Measurements from ENCODE around the gene TMEM8B. TPM values are rescaled to one million over a fixed set of nuclear protein-coding genes. Genes with fewer than 3 reads are reported as not detected.
A peak's percentile ranks its signal among the peaks of the same experiment; 100 is the strongest.

The TMEM8B gene
- 1.1 TPM for total RNA-seq

DNA sequence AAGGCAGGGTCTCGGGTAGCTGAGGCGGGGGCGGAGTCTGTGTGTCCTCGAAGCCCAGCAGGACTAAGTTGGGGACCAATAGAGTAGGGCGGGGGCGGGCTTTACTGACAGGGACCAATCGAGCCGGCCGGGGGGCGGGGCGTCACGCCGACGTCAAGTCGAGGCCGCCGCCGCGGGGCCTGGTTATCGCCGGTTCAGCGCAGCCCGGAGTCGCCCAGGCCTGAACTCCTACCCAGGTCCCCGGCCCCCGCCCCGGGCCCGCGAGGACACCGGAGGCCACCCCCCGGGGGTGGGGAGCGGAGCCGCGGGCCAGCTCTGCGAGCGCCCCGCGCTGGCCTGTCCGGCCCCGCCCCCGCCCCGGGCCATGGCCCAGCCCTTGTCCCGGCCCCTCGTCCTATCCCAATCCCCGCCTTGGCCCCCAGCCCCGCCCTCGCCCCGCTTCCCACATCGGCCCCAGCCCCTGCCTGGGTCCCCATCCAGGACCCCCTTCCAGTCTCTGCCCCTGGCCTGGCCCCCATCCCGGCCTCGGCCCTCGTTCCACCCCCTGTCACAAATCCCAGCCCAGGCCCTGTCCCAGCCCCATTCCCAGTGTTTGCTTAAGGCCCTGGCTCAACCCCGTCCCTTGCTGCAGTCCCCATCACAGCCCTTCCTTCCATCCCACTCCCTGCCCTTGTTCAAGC is at the start of gene TMEM8B:
Gene TMEM8B (plus strand): TSS at position 145 of the 680 bp plus-strand sequence. CDS start 220 bp downstream, at position 365.
- peak; percentile 79 to 93 (median 90) for DNase-seq (ENCODE audit: low read depth in 2 of 3, low spot score in 2 of 3)

DNA sequence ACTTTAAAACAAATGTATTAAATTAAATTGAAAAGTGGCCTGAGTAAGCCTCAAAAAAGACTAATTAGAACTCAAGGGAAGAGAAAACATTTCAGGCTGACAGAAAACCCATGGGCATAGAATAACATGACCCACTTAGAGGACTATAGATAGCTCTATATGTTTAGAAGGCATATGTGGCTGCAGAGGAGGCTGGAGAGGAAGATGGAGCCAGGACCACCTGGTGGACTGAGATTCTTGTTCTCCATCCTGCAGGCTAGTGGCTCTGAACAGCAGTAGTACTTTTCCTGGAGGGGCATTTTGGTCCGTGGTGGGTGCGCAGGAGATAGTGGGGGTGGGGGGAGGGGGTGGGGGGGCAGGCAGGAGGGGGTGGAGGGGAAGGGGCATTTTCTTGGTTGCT is 48.0 kb upstream of the TMEM8B start:
- no peak for DNase-seq (ENCODE audit: low read depth in 2 of 3, low spot score in 2 of 3)

DNA sequence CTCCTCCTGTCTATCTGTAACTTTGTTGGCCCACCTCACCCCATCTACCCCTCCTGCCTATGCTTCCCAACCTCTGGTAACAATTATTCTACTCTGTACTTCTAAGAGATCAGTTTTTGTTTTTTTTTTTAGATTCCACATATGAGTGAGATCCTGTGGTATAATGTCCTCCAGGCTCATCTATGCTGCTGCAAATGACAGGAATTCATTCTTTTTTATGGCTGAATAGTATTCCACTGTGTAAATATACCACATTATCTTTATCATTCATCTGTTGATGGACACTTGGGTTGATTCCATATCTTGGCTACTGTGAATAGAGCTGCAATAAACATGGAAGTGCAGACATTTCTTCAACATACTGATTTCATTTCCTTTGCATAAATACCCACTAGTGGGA is 45.6 kb upstream of the TMEM8B start:
- DNase-seq (ENCODE audit: low read depth in 2 of 3, low spot score in 2 of 3) = no peak

DNA sequence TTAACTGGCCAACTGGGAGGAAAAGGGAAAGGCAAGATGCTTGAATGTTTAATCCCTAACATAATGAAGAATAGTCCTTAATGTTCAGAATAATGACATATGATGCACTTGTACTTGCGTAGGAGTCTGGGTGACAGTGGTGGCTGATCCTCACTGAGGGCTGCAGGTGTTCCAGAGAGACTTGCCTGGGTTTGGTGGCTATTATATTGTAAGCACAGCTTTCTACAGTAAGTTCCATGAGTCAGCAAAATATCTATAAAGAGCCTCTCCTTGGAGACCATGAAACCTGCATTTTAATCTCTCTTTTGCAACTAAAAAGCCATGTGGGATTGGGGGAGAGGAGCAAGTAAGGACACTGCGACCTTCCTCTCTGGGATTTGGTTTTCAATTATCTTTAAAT is 39.5 kb upstream of the TMEM8B start:
- no peak for DNase-seq (ENCODE audit: low read depth in 2 of 3, low spot score in 2 of 3)

GRCh38 chr9:35790025-35790384 is 39.0 kb upstream of the TMEM8B start:
- no peak for DNase-seq (ENCODE audit: low read depth in 2 of 3, low spot score in 2 of 3)

DNA sequence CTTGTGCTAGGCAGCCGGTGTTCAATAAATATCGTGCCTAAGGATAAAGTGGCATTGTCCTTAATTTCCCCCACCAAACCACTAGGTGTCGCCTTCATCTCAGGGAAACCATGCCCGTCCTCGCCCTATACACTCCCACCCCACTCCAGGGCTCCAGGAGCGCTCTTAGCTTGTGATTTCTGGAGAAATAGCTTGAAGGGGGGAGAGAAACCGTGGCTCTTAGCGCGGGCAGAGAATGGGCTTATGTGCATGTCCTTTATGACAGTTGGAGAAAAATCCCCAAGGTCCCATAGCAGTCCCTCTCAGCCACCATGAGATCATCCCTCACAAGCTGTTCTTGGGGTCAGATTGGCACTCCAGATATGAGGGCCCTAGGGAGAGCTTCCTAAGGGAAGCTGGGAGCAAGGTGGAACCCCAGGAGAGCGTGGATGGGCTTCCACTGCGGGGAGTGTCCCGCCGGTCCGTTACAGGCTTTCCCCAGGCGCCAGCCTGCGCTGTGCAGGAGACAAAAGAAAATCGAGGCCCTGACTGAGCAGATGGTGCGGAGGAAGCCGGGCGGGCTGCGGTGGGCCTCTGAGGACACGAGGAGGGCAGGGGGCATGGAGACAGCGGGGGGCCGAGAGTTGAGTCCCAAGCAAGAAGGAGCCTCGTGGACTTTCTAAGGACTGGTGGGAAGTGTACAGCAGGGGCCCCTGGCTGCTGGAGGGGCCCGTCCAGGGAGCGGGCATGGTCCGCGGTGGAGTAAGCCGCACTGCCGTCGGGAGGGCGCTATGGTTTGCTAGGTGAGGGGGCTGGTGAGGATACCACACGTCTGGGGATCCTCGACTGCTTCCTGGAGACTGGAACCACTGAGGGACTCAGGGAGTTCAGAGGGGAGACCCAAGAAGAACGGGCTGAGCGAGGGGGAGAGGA is 38.4 kb upstream of the TMEM8B start:
- peak; percentile 37 to 80 (median 57) for DNase-seq (ENCODE audit: low read depth in 2 of 3, low spot score in 2 of 3)

DNA sequence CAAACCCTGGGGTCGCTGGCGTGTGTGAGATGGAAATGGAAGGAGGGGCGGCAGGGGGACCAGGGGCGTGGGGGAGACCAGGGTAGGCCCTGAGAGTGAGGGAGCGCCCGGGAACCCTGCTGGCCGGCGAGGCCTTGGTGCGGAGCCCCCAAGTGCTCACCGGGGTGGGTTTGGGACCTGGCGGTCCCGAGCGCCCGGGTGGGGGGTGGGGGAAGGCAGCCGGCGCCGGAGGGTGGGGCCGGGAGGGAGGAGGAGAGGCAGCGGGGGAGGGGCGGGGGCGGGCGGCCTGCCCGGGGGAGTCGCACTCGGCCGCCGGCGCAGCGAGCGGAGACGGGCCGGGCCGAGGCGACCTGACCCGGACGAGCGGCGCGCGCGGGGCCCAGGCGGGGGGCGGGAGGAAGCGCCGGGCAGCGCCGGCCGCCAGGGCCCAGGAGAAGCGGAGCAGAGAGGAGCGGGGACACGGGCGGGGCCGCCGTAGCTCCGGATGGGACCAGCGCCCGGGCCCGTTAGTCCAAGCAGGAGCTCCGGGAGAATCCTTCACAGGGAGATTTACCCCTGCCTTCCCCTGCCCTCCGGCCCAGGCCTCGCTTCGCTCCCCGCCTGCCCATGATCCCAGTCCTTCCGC is 37.6 kb upstream of the TMEM8B start, which contains the start of gene NPR2:
Gene NPR2 (plus strand): TSS at position 295 of the 625 bp plus-strand sequence. CDS start 818 bp downstream, outside the sequence.
- no peak for DNase-seq (ENCODE audit: low read depth in 2 of 3, low spot score in 2 of 3)

- no peak for DNase-seq (ENCODE audit: low read depth in 2 of 3, low spot score in 2 of 3)
Observed at GRCh38 chr9:35792024-35792813, 36.8 kb upstream of the TMEM8B start.

DNA sequence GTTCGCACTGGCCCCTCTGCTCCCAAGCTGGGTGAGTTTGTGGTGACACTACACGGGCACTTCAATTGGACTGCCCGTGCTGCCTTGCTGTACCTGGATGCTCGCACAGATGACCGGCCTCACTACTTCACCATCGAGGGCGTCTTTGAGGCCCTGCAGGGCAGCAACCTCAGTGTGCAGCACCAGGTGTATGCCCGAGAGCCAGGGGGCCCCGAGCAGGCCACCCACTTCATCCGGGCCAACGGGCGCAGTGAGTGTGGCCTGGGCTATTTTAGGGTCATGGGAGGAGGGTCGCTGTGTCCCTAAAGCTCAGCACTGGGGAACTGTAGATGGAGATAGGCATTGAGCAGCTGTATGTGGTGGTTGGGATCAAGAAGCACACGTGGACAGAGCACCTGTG is 36.2 kb upstream of the TMEM8B start:
- DNase-seq (ENCODE audit: low read depth in 2 of 3, low spot score in 2 of 3) = no peak

DNA sequence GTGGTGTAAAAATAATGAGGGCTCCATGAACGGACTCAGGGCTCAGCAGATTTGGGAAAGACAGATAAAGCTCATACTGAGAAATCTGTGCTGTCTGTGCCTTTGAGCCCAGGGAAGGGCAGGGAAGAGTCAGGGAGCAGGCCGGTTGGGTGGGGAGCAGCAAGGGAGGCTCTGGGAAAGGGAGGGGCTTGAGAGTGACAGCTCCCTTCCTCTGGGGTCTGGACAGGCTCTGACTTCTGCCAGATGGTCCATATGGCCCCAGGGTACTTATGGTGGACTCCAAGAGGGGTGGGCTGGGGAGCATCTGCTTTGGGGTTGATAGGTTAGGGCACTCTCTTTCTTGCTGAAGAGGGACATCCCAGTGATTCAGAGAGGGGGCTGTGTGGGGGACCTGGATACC is 35.6 kb upstream of the TMEM8B start:
- no peak for DNase-seq (ENCODE audit: low read depth in 2 of 3, low spot score in 2 of 3)

GRCh38 chr9:35795695-35796094 is 33.3 kb upstream of the TMEM8B start:
- DNase-seq (ENCODE audit: low read depth in 2 of 3, low spot score in 2 of 3) = no peak

- no peak for DNase-seq (ENCODE audit: low read depth in 2 of 3, low spot score in 2 of 3)
Observed at GRCh38 chr9:35797311-35798109, 31.5 kb upstream of the TMEM8B start.

DNA sequence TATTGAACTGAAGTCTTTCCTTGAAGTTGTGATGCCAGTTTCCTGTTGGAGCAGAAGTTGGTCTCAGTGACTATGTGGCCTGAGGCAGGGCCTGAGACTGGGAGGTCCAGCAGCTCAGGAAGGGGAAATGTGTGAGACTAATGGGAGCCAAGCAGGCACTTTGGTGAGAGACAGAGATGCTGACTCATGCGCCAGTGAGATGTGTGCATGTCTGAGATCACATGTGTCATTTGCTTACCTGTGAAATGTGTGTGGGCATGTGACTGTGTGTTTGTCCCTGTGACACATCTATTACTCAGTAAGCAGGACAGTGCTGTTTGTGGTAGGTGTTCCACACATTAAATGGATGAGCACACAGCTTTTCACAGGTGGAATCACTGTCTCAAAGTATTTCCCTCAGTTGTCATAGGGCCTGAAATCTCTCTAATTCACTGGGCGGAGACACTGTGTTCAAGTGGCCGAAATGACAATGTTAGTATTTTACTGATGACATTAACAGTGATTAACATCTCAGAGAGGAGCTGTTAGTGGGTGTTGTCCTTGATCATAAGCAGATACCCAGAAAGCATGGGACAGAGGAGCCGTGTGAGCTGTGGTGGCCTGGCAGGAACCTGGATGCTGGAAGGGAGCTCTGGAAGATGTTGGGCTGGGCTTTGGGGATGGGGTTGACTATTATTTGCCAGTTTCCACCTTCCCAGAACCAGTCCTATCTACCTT is 30.2 kb upstream of the TMEM8B start:
- DNase-seq (ENCODE audit: low read depth in 2 of 3, low spot score in 2 of 3) = peak in 1 of 3 donors; percentile 18

GRCh38 chr9:35800530-35800929 is 28.5 kb upstream of the TMEM8B start:
- no peak for DNase-seq (ENCODE audit: low read depth in 2 of 3, low spot score in 2 of 3)

- DNase-seq (ENCODE audit: low read depth in 2 of 3, low spot score in 2 of 3) = no peak
Observed at GRCh38 chr9:35801328-35802128, 27.5 kb upstream of the TMEM8B start.

DNA sequence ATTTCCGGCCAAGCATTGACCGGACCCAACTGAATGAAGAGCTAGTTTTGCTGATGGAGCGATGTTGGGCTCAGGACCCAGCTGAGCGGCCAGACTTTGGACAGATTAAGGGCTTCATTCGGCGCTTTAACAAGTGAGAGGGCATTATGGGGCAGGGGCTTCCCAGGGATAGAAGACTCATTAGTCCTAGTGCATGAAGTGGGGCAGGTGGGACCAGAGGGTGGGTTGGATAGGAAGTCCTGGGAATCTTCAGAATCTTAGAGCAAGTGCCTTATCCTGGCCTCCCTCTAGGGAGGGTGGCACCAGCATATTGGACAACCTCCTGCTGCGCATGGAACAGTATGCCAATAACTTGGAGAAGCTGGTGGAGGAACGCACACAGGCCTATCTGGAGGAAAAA is 22.9 kb upstream of the TMEM8B start:
- DNase-seq (ENCODE audit: low read depth in 2 of 3, low spot score in 2 of 3) = no peak

DNA sequence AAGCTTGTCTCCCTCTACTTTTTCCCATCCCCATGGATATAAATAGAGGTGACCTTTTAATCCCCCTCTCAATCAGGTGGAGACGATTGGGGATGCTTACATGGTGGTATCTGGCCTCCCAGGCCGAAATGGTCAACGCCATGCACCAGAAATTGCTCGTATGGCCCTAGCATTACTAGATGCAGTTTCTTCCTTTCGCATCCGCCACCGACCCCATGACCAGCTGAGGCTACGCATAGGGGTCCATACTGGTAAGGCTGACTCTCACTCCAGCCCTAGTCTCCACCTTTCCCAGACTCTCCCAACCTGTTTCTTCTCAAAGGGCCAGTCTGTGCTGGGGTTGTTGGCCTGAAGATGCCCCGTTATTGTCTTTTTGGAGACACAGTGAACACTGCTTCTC is 20.6 kb upstream of the TMEM8B start:
- no peak for DNase-seq (ENCODE audit: low read depth in 2 of 3, low spot score in 2 of 3)

DNA sequence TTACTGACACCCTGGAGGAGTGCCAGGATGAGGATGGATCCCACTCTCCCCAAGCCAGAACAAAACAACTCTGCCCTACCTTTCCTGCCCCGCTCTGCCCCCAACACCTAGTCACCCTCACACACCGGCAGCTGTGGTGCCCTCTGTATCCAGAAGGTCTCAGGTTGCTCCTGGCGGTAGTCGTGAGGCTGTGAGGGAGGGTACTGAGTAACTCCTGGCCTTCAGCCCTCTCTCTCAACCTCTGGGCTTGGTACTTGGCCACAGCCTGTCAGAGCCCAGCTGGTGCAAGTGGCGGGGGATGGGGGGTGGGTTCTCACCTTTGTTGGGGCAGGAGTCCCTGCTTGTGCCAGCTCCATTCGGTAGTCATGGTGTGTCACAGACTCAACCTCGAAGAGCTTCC is 18.9 kb upstream of the TMEM8B start:
- DNase-seq (ENCODE audit: low read depth in 2 of 3, low spot score in 2 of 3) = no peak
